ENCODE measurements around the gene TIMP3.

TIMP3 gene

DNA sequence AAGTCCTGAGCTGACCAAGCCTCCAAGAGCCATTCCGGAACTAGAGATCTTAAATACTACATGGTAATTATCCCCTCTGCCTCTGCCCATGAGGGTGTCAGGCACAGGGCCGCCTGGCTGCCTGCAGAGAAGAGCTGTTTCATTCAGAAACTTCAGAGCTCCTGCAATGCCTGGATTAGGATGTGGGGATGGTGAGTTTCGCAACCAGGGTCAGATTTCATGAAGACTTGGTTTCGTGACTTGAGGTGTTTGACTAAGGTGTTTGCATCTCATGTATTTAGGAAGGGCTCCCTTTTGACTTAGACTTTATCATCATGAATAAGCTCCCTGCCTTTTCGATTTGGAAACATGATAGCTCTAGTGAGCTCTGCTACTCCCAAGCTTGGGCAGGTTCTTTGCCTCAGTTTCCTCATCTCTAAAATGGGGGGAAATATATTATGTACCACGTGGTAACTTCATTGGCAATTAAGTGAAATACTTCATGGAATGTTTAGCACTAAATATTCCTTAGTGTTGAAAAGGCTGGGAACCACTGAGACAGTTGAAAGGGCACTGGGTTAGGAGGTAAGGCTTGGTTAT, 9.1 kb downstream of the TIMP3 start:
- no peak for DNase-seq

- DNase-seq: no peak
These were observed 10.5 kb downstream of the TIMP3 start for GRCh38 chr22:32811788-32812545.

DNA sequence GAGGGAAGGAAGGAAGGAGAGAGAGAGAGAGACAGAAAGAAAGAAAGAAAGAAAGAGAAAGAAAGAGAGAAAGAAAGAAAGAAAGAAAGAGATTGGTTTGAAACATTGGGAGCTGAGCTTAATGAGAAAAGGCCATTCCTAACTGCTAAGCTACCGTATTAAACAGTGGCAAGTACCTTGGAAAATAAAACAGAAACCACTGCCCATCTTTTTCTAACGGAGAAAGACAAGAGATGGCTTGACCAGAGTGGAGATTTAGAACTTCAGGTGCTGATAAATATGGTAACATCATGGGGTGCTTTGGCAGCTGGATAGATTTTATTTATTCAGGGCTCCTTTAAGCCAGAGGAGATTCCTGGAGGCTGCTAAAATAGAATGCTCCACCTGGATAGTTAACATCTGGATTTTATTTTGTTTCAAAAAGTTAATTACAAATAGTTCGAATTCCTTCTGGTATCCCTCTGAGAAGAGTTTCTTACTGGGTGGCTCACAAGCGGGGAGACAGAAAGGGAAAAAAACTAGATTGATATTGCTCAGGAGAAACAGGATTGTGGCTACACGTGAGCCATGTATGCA, 12.9 kb downstream of the TIMP3 start:
- DNase-seq: no peak

DNA sequence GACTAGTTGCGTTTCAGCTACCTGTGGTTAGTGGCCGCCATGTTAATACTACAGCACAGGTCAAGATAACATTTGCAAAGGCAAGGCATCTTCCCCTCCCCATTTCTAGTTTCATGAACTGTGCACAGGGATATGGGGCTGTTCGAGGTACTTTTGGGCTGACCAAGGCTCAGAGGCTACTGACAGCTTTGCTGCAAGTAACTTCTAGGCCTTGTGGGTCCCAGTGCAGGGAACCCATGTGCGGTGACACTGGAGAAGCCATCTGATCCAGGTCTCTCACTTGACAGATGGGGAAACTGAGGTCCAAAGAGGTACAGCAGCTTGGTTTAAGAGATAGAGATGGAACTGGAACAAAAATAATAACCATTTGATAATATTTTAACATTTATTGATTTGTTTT, 13.6 kb downstream of the TIMP3 start:
- DNase-seq: no peak

DNA sequence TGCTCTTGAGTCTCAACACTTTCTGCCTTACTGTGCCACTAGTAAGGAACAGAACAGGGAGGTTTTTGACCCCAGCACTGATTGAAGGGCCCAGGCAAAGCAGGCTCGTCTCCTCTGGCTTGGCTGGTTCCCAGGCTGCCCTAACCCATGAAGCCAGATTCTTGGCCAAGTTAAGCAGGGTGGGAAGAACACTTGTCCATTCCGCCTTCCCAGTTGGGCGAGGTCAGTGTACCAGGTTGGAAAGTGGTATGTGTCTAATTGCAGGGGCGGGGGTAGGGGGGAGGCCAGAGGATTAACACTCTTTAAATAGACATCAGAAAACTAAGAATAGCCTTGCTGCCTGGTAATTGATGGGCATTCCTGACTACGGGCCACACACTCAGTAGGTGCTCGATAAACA, 14.4 kb downstream of the TIMP3 start:
- DNase-seq: no peak

- DNase-seq: no peak
These were observed 15.7 kb downstream of the TIMP3 start for GRCh38 chr22:32817137-32817730.

GRCh38 chr22:32818446-32819115, 17.1 kb downstream of the TIMP3 start:
- DNase-seq: no peak

DNA sequence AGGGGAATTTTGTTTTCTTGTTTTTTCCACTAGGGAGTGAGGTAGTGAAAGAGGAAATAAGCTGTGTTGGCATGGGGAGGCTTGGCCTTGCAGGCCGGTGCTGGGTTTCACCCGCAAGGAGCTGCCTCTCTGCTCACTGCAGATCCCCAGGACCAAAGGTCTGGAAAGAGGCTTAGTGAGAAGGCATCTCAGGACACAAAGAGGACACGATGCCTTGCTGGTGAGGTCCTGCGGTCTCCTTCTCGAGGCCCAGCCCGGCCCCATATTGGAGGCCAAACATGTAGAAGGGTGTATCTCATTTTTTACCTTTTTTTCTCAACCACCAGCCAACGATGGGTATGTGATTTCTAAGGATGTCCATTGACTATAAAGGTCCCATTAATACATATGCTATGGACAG, 17.6 kb downstream of the TIMP3 start:
- DNase-seq: no peak

- no peak for DNase-seq
These were observed 18.9 kb downstream of the TIMP3 start for GRCh38 chr22:32820131-32821119.

- DNase-seq: no peak
These were observed 20.8 kb downstream of the TIMP3 start for GRCh38 chr22:32822179-32822877.

DNA sequence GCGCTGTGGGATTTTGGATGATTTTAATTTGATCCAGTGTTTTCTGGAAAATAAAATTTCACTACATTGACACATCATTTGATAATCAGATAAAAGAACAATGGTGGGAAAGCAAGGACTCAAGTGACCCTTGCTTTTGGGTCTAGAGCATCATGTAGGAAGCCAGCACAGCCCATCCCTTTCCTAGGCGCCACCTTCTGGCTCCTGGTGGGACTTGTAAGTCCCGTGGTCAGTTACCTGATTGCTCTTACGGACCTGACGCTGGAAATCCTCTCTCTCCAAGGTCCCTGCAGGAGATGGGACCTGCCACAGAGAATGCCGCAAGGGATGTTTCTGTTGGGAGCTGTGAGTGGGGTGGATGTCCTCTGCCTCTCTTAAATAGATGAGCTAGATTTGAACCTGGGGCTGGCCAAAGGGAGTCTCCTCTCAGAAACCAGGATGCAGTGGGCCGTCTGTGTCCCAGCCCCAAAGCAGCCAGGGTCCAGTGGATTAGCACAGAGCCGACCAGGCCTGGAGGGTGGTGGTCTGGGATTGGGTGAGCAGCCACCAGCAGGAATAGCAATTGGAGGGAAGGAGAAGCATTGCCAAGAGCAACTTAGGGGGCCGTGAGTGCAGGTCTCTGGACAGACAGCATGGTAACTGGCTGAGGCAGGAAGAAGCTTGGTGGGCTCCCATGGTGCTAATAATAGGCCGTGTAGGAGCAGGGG, 21.7 kb downstream of the TIMP3 start:
- DNase-seq: peak; percentile 7 to 22

DNA sequence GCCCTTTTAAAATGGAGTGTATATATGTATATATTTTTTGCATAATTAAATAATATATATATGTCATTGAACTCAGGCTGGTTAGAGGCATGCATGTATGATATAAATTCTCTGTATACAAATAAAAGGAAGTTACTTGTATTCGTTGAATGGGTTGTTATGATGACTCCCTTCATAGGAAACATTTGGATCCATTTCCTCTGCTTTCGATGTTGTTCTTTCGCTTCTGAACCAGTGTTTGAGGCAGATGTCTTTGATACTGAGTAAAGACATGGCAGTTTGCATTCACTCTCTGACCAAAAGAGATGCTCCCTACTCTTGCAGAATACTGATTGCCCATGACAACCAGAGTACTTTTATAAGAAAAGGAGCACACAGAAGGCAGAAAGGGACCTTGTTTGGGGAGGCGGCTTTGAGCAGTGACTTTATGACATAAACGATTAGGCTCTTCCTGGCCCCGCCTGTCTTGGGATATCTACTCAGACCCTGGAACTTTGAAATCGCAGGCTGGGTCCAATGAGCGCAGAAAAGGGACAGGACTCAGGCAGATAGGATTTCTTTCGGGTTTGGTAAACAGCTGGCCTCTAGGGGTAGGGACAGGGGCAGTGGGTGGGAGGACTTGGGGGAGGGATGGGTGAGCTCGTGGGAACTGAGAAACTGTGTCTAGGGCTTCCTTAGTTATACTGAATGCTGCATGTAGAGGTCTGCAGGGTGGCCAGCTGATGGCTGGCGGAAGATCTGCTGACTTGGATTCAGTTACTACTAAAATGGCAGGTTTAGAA, 23.2 kb downstream of the TIMP3 start:
- no peak for DNase-seq

DNA sequence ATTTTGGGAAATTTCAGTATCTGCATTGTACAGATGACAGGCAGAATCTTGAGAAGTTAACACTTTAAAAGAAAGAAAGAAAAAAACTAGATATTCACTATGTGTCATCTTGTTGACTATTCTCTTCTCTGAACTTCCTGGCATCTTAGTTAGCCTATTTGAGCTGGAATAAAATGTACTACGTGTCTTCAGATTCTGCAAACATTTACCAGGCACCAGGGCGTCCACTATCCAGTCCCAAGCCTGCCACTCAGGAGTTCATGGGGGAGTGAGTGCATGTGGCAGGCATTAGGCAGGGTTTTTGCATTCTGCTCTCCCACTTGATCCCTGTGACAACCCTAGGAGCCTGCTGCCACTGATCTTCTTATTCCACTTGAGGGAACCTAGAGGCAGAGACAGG, 25.0 kb downstream of the TIMP3 start:
- no peak for DNase-seq

- no peak for DNase-seq
These were observed 25.6 kb downstream of the TIMP3 start for GRCh38 chr22:32827049-32827602.

- no peak for DNase-seq
These were observed 26.6 kb downstream of the TIMP3 start for GRCh38 chr22:32828150-32828549.

DNA sequence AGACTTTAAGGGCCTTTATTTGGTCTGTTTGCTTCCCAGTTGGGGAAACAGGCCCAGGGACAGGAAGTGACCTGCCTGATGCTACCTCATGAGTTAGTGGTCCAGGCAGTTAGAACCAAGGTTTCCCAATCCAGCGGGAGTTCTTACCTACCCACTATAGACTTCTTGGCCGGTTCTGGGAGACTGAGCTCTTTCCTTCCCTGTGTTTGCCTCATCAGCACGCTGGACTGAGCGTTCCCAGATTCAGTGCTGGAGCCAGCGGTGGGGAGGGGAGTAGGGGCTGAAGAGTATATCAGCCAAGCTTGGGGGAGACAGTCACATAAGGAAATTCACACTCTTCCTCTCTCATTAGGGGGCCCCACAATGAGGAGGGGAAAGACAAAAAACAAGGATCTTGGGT, 27.1 kb downstream of the TIMP3 start:
- DNase-seq: no peak

- DNase-seq: no peak
These were observed 27.9 kb downstream of the TIMP3 start for GRCh38 chr22:32829451-32829851.

DNA sequence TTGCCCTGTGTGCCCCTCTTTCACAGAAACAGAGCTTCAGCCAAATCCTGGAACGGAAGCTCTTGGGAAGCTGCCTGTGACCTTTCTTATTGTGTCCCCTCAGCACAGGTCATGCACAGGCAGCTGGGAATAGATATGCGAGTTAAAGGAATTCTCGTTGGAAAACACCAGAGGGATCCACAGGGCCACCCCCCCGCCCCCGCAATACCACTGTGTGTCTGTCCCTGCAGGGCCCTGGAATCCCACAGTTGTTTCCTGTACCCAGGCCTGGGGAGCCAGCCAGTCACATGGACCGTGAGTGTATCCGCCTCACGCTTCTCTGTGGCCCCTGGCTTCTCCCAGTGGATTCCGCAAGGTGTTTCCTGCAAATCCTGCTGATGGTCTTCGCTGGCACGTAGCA, 29.0 kb downstream of the TIMP3 start:
- DNase-seq: no peak

DNA sequence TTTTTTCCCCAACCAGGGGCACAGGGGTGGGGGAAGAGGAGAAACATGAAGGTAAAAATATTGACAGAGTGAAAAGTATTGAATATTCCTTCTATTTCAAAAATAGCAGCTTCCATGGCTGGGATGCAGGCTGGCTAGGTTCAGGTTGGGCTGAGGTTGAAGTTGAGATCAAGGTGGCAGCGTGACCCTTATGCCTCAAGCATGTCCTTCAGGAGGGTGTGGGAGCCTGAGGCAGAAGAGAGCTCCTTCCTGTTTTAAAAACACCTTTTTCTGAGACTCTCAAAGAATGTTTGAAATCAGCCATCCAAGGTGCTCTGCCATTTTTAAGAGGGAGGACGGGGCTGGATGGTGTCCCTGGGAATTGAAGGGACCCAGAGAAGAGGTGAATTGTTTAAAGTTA, 29.5 kb downstream of the TIMP3 start:
- no peak for DNase-seq

GRCh38 chr22:32831584-32831983, 30.1 kb downstream of the TIMP3 start:
- no peak for DNase-seq

Measured in activated CD4-positive, alpha-beta T cell treated with anti-CD3 and anti-CD28 coated beads, Interleukin-2, amount 50 U/mL, for 48 hours (primary cell).